Measurements from ENCODE around the gene PSD.

PSD gene

GRCh38 chr10:102402512-102402896 lies 16.1 kb downstream of the PSD start:
- no peak for DNase-seq

DNA sequence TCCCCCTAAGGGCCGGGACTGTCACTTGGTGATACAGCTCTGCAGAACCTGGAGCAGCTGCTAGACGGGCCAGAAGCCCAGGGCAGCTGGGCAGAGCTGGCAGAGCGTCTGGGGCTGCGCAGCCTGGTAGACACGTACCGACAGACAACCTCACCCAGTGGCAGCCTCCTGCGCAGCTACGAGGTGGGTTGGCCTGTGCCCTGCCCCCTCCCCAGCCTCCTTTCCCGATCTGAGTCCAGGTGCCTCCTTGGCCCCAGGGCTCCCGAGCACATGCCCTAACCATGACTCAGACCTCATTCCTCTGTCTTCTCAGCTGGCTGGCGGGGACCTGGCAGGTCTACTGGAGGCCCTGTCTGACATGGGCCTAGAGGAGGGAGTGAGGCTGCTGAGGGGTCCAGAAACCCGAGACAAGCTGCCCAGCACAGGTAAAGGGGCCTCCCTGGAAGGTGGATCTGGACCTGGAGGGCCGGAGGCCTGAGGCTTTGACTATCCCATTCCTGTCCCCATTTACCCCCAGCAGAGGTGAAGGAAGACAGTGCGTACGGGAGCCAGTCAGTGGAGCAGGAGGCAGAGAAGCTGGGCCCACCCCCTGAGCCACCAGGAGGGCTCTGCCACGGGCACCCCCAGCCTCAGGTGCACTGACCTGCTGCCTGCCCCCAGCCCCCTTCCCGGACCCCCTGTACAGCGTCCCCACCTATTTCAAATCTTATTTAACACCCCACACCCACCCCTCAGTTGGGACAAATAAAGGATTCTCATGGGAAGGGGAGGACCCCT lies 16.7 kb downstream of the PSD start:
- DNase-seq: no peak

- DNase-seq: no peak
Observed at GRCh38 chr10:102401342-102401654, 17.3 kb downstream of the PSD start.

- no peak for DNase-seq
Observed at GRCh38 chr10:102400598-102401341, 17.8 kb downstream of the PSD start.

DNA sequence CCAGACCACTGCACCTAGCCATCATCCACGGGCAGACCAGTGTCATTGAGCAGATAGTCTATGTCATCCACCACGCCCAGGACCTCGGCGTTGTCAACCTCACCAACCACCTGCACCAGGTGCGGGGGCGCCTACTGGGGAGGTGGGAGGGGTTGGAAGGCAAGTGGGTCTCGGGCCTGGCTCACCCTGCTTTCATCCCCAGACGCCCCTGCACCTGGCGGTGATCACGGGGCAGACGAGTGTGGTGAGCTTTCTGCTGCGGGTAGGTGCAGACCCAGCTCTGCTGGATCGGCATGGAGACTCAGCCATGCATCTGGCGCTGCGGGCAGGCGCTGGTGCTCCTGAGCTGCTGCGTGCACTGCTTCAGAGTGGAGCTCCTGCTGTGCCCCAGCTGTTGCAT lies 18.5 kb downstream of the PSD start:
- DNase-seq: no peak

GRCh38 chr10:102399217-102400021 lies 19.2 kb downstream of the PSD start:
- DNase-seq: peak; percentile 90

GRCh38 chr10:102398172-102399020 lies 20.2 kb downstream of the PSD start:
- no peak for DNase-seq

GRCh38 chr10:102397222-102398171 lies 21.1 kb downstream of the PSD start:
- no peak for DNase-seq

DNA sequence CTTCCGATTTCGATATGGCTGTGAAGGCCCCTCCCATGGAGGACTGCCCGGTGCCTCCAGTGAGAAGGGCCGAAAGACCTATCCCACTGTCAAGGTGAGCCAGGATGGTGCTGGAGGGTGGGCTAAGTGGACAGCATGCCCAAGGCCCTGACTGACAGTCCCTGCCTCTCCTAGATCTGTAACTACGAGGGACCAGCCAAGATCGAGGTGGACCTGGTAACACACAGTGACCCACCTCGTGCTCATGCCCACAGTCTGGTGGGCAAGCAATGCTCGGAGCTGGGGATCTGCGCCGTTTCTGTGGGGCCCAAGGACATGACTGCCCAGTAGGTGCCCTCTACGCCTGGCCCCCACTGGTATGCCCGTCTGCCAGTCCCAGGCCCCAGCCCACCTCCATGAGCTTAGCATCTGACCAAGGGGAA lies 21.8 kb downstream of the PSD start:
- no peak for DNase-seq

GRCh38 chr10:102396317-102396650 lies 22.3 kb downstream of the PSD start:
- DNase-seq: no peak

DNA sequence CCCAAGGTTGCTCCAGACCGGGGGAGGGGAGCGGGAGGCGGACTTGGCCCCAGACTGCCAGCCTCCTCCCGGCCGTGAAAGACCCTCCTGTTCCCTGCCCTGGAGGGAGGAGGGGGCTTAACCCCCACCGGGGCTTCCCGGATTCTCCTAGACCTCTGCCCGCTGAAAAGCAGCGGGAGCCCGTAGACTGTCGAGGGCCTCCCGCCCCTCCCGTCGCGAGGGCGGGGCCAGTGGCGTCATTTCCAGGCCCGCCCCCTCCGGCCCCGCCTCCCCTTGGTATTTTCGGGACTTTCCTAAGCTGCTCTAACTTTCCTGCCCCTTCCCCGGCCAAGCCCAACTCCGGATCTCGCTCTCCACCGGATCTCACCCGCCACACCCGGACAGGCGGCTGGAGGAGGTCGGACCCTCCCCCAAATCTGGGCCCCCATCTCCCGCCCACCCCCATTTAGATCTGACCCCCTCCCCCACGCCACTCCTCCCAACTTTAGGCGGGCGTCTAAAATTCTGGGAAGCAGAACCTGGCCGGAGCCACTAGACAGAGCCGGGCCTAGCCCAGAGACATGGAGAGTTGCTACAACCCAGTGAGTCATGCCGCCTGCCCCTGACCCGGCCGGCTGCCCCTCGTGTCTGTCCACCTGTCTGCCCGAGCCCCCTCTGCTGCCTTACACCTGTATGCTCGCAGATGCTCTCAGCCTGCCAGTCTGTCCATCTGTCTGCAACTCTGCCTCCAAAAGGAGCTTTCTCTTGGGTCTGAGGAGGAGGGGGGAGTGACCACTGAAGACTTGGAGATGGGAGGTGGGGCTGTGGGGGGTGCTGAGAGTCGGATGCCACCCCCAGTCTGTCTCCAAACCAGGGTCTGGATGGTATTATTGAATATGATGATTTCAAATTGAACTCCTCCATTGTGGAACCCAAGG lies 22.9 kb downstream of the PSD start, which contains the start of gene NFKB2:
NFKB2 (plus strand) TSS at position 306 of the 917 bp plus-strand sequence; CDS start at position 561, 255 bp downstream.
- peak; percentile 92 for DNase-seq

DNA sequence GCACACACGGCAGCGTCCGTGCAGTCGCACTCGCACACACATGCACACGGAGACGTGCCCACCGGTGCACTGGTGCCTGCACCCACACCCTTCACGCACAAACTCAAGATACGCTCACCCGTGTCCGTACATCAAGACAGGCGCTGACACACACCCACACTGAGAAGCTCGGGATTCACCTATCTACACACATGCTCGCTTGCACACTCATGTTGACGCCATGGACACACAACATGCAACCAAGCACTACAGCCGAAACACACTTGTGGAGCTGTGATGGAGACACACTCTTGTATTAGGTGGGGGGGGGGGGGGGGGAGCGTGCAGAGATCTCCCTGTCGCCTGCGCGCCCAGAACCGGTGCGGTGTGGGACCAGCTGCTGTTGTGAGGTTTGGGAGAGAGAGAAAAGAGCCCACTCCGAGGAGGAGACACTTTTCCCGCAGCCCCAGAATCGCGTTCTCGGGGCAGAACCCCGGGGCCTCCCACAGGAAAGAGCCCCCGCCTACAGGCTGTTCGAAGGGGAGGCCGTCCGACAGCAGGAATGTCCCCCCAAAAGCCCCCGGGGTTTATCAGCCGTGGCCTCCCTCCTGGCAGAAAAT lies 23.7 kb downstream of the PSD start:
- DNase-seq: no peak

GRCh38 chr10:102394079-102394800 lies 24.3 kb downstream of the PSD start:
- peak; percentile 97 for DNase-seq

DNA sequence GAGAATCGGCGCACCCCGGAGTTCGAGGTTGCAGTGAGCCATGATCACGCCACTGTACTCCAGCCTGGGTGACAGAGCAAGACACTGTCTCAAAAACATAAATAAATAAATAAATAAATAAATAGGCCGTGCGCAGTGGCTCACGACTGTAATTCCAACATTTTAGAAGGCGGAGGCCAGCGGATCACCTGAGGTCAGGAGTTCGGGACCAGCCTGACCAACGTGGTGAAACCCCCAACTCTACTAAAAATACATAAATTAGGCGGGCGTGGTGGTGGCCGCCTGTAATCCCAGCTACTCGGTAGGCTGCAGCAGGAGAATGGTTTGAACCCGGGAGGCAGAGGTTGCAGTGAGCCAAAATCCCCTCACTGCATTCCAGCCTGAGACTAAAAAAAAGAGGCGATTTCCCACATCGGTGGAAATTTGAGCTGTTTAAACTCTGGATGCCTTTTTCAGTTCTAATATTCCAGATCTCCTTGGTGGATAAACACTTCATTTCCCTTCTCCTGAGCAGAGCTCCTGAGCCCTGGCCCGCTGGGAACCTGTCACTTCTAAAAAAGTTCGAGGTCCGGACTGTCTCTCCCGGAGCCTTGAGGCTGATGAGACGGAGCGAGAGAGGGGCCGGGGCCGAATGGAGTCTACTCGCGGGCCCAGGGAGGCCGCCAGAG lies 25.0 kb downstream of the PSD start:
- no peak for DNase-seq

- no peak for DNase-seq
Observed at GRCh38 chr10:102392306-102392705, 26.3 kb downstream of the PSD start.

- no peak for DNase-seq
Observed at GRCh38 chr10:102389894-102390293, 28.7 kb downstream of the PSD start.

GRCh38 chr10:102384606-102385429 lies 33.8 kb downstream of the PSD start:
- no peak for DNase-seq

GRCh38 chr10:102384053-102384452 lies 34.5 kb downstream of the PSD start:
- DNase-seq: peak; percentile 48
